Epithelial cell of esophagus (primary cell): ENCODE results near the gene C3AR1.
"Not testable (repeated sequence)": the region's sequence is repeated elsewhere in the genome, so short reads cannot be mapped to it uniquely, and the experiment has no call there.

ENCODE experiments used
- DNase-seq: peaks from one replicate; pipeline ENCODE4 v3.0.0; 2010; ENCODE audit warnings: low read depth
- H3K4me3 ChIP-seq: 2 replicates; pipeline ENCODE4 v1.5.1; 2011; ENCODE audit warnings: mild to moderate bottlenecking, low read length, control low read depth
- CTCF ChIP-seq: IDR thresholded peaks from 2 replicates; pipeline ENCODE4 v1.5.1; 2011; ENCODE audit warnings: low read depth, mild to moderate bottlenecking, low read length, control low read depth, inconsistent platforms; ENCODE audit not compliant: insufficient read depth; ENCODE audit errors: missing control alignments

The C3AR1 gene

GRCh38 chr12:8028267-8028666, 37.9 kb downstream of the C3AR1 start:
- H3K4me3 ChIP-seq: no peak overlapping the region
- no peak for TF ChIP-seq CTCF
- no peak for DNase-seq

- no peak overlapping the region for H3K4me3 ChIP-seq
- no peak for DNase-seq
- TF ChIP-seq CTCF: no peak
Measured at GRCh38 chr12:8027856-8028255, 38.3 kb downstream of the C3AR1 start.

- no peak for TF ChIP-seq CTCF
- peak; percentile 99 for DNase-seq
- peak overlapping the region; percentile 91 for H3K4me3 ChIP-seq
Measured at GRCh38 chr12:8026291-8026900, 39.8 kb downstream of the C3AR1 start.

GRCh38 chr12:8018666-8019581, 47.2 kb downstream of the C3AR1 start:
- no peak for DNase-seq
- no peak for TF ChIP-seq CTCF
- H3K4me3 ChIP-seq: no peak overlapping the region

GRCh38 chr12:8018213-8018612, 47.9 kb downstream of the C3AR1 start:
- not testable (repeated sequence) for DNase-seq, H3K4me3 ChIP-seq

GRCh38 chr12:8014836-8015235, 51.3 kb downstream of the C3AR1 start:
- H3K4me3 ChIP-seq: no peak overlapping the region
- no peak for TF ChIP-seq CTCF
- peak; percentile 26 for DNase-seq

- no peak overlapping the region for H3K4me3 ChIP-seq
- TF ChIP-seq CTCF: peak; percentile 19
- peak; percentile 57 for DNase-seq
Measured at GRCh38 chr12:8012651-8013309, 53.4 kb downstream of the C3AR1 start.
